Stimulated activated CD8-positive, alpha-beta memory T cell treated with anti-CD3 and anti-CD28 coated beads, Interleukin-15, amount 100 ng/mL, for 4 hours (primary cell): Measurements from ENCODE around the gene TYK2.
A peak's percentile ranks its signal among the peaks of the same experiment; 100 is the strongest.

ENCODE experiments used
- DNase-seq, 2 donors: peaks; one replicate each; pipeline ENCODE4 v3.0.0-alpha.2; 2020; ENCODE audit warnings: low read depth in 2 of 2

TYK2 gene

DNA sequence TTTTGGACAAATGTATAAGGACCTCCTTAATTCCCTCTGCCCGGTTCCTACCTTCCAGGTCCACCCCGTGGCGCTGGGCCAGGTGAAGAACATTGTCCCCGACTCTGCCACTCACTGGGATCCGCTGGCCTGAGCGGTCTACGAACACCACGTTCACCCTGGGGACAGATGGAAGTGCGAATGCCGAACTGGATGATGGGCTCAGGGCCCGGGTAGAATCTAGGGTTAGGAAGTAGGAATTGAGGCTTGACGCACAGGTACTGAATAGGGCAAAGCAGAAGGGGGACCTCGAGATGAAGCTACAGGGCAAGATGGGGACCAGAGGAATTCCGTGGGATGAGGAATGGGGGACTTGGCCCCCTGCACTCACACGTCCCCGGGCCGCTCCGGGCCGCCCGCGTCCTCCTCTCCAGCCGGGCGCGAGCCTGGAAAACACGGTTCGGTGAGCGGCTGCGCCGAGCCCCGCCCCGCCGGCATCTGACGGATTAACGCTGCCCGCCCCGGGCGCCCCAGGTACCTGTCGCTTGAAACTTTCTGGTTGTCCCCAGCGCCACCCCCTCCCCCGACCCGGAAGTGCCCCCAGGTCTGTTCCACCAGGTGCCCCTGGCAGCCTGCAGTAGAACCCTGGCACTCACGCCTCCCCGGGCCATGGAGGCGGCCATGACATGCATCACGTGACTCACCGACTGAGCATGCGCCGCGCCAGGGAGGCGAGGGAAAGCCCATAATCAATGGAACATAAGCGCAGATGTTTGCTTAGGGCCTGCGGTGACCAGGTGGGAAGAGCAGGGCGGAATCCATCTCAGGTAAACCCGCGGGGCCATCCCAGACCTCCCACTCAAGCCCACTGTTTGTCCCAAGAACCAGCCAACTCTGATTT lies 64.8 kb downstream of the TYK2 start, which contains the start of gene FDX2:
FDX2 (minus strand) TSS at position 681 of the 880 bp plus-strand sequence; CDS start at position 662, 19 bp downstream.
- peak; percentile 79 to 86 for DNase-seq

- no peak for DNase-seq
Measured at GRCh38 chr19:10309423-10309822, 70.9 kb downstream of the TYK2 start, which contains the start of gene ZGLP1. TSS of gene ZGLP1 (minus strand) at chr19:10309815.

GRCh38 chr19:10306327-10306726 lies 74.0 kb downstream of the TYK2 start:
- DNase-seq: no peak

DNA sequence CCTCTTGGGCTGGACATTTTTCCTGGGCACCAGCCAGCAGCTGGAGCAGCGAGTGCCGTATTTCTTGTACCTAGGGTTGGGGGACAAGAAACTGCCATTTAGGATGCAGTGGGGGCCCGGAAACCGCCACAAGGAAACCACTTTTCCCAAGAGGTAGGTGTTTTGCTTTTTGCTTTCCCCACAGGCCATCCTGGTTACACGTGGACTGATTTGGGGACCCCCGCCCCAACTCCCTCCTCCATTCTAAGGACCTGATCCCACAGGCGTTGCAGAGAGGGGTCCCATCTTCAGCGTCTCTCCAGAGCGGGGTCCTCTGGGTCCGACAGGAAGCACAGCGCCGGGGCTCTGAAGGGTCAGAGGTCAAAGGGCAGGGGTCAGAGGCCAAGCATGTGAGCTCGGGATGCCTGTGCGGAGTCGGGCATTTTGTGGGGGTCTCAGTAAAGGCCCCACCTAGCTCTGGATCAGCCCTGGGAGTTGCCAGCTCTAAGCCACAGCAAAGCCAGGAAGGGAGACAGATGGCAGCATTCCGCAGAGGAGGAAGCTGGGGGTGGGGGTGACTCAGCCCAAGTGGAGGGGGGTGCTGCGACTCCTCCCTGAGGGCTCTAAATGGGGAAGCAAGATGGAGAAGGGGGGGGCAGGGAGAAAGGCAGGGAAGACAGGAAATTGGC lies 75.1 kb downstream of the TYK2 start:
- DNase-seq: no peak
